ENCODE measurements around the gene NIPAL1.

The NIPAL1 gene

GRCh38 chr4:48065587-48066052 lies 49.0 kb downstream of the NIPAL1 start:
- TF ChIP-seq TEAD4 (IDR thresholded peaks at IDR 0.05) (no peak), RAD21 (IDR thresholded peaks at IDR 0.05; ENCODE audit: low read depth) (no peak), USF1 (IDR thresholded peaks at IDR 0.05) (no peak)

GRCh38 chr4:48067536-48067935 lies 51.0 kb downstream of the NIPAL1 start:
- TF ChIP-seq MAX (IDR thresholded peaks at IDR 0.05) = no peak
- TF ChIP-seq REST (IDR thresholded peaks at IDR 0.05; ENCODE audit: low read depth) = no peak
- TF ChIP-seq TCF12 (IDR thresholded peaks at IDR 0.05; ENCODE audit: low read depth) = no peak
- no peak for TF ChIP-seq USF1 (IDR thresholded peaks at IDR 0.05)
- no peak for TF ChIP-seq ZBTB7A (IDR thresholded peaks at IDR 0.05; ENCODE audit: low read depth)
- TF ChIP-seq CEBPB (IDR thresholded peaks at IDR 0.05) = no peak
- TF ChIP-seq FOXM1 (IDR thresholded peaks at IDR 0.05; ENCODE audit: borderline replicate concordance, low read depth) = no peak
- TF ChIP-seq NFIC (IDR thresholded peaks at IDR 0.05) = no peak

GRCh38 chr4:48068182-48068581 lies 51.6 kb downstream of the NIPAL1 start:
- no peak for TF ChIP-seq EGR1 (IDR thresholded peaks at IDR 0.05)
- no peak for TF ChIP-seq USF1 (IDR thresholded peaks at IDR 0.05)
- TF ChIP-seq ZBTB7A (IDR thresholded peaks at IDR 0.05; ENCODE audit: low read depth) = no peak
- TF ChIP-seq RAD21 (IDR thresholded peaks at IDR 0.05; ENCODE audit: low read depth) = no peak
- no peak for TF ChIP-seq TEAD4 (IDR thresholded peaks at IDR 0.05)
- TF ChIP-seq NFIC (IDR thresholded peaks at IDR 0.05) = no peak
- TF ChIP-seq YY1 (IDR thresholded peaks at IDR 0.05; ENCODE audit: low read depth) = no peak
- TF ChIP-seq FOXM1 (IDR thresholded peaks at IDR 0.05; ENCODE audit: borderline replicate concordance, low read depth) = no peak
- no peak for TF ChIP-seq TAF1 (IDR thresholded peaks at IDR 0.05; ENCODE audit: low read depth)
- no peak for TF ChIP-seq CREB1 (IDR thresholded peaks at IDR 0.05; ENCODE audit: low read depth)
- TF ChIP-seq TCF12 (IDR thresholded peaks at IDR 0.05; ENCODE audit: low read depth) = no peak
- TF ChIP-seq EP300 (IDR thresholded peaks at IDR 0.05; ENCODE audit: borderline replicate concordance) = no peak
- TF ChIP-seq REST (IDR thresholded peaks at IDR 0.05; ENCODE audit: low read depth) = no peak
- TF ChIP-seq CEBPB (IDR thresholded peaks at IDR 0.05) = no peak
- TF ChIP-seq MAX (IDR thresholded peaks at IDR 0.05) = no peak

- TF ChIP-seq CEBPB (IDR thresholded peaks at IDR 0.05) = no peak
- no peak for TF ChIP-seq TAF1 (IDR thresholded peaks at IDR 0.05; ENCODE audit: low read depth)
- TF ChIP-seq ZBTB7A (IDR thresholded peaks at IDR 0.05; ENCODE audit: low read depth) = no peak
- no peak for TF ChIP-seq EP300 (IDR thresholded peaks at IDR 0.05; ENCODE audit: borderline replicate concordance)
- no peak for TF ChIP-seq FOXM1 (IDR thresholded peaks at IDR 0.05; ENCODE audit: borderline replicate concordance, low read depth)
- no peak for TF ChIP-seq RAD21 (IDR thresholded peaks at IDR 0.05; ENCODE audit: low read depth)
Measured at GRCh38 chr4:48069026-48069425, 52.5 kb downstream of the NIPAL1 start.

- TF ChIP-seq TCF12 (IDR thresholded peaks at IDR 0.05; ENCODE audit: low read depth) (no peak), CREB1 (IDR thresholded peaks at IDR 0.05; ENCODE audit: low read depth) (no peak), CEBPB (IDR thresholded peaks at IDR 0.05) (no peak), TEAD4 (IDR thresholded peaks at IDR 0.05) (no peak), RAD21 (IDR thresholded peaks at IDR 0.05; ENCODE audit: low read depth) (no peak), FOXM1 (IDR thresholded peaks at IDR 0.05; ENCODE audit: borderline replicate concordance, low read depth) (no peak), YY1 (IDR thresholded peaks at IDR 0.05; ENCODE audit: low read depth) (no peak), REST (IDR thresholded peaks at IDR 0.05; ENCODE audit: low read depth) (no peak), MAX (IDR thresholded peaks at IDR 0.05) (no peak), EGR1 (IDR thresholded peaks at IDR 0.05) (no peak), USF1 (IDR thresholded peaks at IDR 0.05) (no peak)
Measured at GRCh38 chr4:48071191-48071590, 54.6 kb downstream of the NIPAL1 start.

Data from Ishikawa (cell line).